HG03558 (cell line): ENCODE results near the gene MLXIP.
"Not testable (repeated sequence)": the region's sequence is repeated elsewhere in the genome, so short reads cannot be mapped to it uniquely, and the experiment has no call there.

Experiments used
- ATAC-seq: cut with Tn5 transposase; IDR thresholded peaks from one replicate; pipeline ENCODE4 v1.9.1; 2021; ENCODE audit warnings: moderate number of reproducible peaks; ENCODE audit not compliant: unreplicated experiment; ENCODE audit errors: extremely low read depth

MLXIP gene

DNA sequence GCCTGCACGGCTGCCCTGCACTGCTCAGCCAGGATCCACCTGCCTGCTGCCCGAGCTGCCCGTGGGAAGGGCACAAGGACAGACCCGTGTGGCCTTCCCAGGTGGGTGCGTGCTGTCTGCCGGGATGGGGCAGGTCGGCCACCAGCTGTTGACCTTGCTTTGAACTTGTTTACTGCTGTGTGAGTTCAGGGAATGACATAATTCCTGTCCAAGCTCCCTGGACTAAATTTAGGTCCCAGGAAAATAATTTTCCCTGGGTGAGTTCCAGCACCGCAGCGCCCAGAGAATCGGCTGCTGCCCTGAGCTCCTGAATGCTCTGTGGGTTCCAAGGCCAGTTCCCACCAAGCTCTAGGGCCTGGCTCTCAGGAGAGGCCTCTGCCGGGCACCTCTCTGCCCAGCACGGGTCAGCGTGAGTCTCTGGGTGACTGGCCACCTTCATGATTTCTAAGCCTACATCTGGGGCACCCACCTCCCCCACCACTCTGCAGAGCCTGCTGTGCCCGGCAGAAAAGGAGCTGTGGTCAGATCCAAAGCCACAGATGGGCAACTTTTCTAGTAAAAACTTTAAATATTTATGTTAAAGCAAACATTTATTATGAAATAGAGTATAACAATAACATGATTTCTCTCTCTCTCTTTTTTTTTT, 27.2 kb upstream of the MLXIP start:
- no peak for ATAC-seq

DNA sequence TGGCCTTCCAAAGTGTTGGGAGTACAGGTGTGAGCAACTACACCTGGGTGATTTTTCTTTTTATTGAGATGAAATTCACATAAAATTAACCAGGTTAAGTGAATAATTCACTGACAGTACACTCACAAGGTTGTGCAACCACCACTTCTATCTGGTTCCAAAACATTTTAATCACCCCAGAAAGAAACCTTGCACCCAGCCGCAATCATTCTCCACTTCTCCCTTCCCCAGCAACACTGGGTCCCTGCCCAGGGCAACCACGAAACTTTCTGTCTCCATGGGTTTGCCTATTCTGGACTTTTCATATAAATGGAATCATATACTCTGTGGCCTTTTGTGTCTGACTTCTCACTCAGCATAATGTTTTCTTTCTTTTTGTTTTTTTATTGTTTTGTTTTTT, 26.3 kb upstream of the MLXIP start:
- no peak for ATAC-seq

DNA sequence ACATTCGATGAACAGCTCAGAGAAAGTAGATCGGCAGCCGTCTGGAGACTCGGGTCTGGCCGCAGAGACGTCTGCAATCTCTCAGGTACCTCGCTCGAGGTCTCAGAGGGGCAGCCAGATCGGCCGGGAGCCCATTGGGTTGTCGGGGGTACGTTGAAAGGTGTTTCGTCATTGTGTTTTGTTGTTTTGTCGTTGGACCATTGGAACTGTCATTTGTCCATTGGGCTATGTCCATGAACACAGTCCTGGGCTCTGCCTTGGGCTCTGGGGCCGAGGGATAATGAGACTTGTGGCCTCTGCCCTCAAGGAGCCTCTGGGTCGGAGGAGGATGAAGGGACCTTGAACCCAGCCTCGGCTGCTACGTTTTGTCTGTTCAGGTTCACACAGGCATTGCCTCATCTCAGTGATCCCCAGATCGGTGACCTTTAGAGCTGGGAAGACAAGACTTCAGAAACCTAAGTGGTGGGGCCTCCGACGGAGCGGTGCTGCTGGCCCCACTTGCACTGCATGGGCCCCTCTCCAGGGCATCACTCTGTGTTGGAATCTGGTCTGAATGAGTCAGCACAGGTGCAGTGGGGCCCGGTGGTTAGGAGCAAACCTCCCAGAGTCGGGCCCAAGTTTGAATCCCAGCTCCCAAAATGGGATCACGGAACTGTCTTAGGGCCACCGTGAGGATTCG, 23.6 kb upstream of the MLXIP start:
- no peak for ATAC-seq

- not testable (repeated sequence) for ATAC-seq
Observed at GRCh38 chr12:122056406-122056805, 22.1 kb upstream of the MLXIP start.

DNA sequence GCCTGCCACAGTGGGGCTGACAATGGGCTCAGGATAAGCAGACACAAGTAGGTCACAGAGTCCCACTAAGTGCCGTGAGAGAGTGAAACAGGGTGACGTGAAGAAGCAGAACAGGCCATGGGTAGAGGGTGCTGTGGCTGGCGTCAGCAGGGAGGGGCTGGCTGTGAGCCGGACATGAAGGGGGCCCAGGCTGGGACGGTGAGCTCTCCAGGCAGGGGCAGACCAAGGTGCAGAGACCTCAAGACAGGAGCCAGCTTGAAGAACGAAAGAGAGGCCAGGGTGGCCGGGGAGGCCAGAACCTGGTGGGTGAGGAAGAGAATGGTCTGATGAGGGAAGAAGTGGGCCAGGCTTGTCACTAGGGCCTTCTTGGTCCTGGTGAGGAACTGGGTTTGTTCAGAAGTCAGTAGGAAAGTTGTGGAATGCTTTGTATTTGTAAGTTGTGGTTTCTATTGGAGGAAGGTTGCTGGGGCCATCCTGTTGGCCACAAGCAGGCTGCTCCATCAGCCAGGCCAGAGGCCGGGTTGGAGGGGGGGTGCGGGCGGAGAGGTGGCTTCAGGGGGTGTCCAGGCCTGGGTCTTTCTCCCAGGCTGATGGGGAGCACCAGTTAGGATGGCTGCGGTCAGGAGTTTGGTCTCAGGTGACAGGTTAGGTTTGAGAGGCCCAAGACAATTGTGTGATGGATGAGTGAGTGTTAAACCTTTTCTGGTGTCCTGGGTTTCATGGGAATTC, 21.4 kb upstream of the MLXIP start:
- ATAC-seq, result no peak

GRCh38 chr12:122057769-122058168, 20.8 kb upstream of the MLXIP start:
- ATAC-seq, result no peak

DNA sequence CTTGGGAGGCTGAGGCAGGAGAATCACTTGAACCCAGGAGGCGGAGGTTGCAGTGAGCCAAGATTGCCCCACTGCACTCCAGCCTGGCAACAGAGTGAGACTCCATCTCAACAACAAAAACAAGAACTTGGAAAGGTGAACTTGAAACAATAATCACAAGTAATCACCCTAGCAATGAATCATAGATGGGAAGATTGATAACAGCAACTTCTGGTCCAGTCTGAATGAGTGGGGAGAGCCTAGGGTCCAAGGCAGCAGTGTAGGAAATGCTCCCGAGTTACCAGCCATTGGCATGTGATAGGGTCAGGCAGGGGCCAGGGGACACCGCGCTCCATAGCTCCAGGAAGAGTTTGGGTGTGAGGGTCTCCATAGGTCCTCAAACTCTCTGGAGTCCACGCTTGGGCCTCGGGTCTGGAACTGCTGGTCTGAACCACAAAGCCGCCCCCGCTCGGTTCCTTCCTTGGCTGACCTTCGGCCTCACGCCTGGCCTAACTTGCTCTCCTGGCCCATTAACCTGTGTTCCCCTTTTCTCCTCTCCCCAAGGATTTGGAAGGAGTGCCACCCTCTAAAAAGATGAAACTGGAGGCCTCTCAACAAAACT, 19.9 kb upstream of the MLXIP start:
- no peak for ATAC-seq

GRCh38 chr12:122059203-122059960, 19.2 kb upstream of the MLXIP start:
- ATAC-seq, result no peak

DNA sequence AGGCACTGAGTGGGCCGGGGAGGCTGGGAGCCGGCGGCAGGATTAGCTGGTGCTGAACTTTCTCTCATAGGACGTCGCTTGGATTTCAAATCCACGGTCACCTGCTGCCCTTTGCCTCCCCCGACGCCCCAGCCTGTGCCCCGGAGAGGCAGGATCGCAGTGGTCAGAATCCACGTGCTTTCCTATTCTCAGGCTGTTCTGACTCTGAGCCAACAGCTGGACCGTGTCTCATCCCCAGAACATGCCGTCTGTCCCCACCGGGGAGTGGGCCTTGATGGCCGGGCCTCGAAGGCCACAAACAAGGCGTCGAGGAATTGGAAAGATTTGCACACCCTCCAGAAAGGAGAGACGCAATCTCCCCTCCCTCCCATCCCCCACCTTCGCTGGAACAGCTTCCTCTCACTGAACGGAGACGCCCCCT, 18.5 kb upstream of the MLXIP start:
- no peak for ATAC-seq

DNA sequence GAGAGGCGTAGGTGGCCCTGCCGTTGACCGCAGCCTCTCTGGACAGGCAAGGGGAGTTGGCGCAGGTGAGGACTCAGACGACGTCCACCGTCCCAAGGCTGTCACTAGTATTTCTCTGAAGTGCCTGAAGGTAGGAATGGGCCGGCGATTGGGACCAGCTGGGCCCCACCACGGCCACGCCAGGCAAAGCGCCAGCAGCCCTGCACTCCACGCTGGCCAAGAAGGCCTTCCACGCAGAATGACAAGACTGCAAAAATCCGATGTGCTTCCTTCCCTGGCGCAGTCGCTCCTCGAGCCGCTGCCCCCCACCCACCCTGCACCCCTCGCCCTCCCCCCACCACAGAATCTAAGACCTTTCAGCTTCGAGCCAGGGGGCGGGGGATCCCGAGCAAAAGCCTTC, 17.3 kb upstream of the MLXIP start:
- ATAC-seq, result no peak

GRCh38 chr12:122062832-122063693, 15.5 kb upstream of the MLXIP start:
- no peak for ATAC-seq

DNA sequence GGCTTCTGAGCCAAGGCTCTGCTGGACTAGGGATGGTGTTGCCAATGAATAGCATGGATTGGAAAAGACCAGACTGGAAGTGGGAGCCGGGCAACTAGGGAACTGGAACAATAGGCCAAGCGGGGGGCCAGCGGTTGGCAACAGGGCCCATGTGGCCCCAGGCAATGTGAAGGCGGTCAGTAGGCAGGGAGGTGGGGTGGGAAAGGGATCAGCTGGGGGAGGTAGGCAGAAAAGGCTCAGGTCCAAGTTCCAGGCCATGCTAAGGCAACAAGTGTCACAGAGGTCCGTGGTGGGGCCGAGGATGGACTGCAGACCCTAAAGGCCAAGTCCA, 14.9 kb upstream of the MLXIP start:
- no peak for ATAC-seq

DNA sequence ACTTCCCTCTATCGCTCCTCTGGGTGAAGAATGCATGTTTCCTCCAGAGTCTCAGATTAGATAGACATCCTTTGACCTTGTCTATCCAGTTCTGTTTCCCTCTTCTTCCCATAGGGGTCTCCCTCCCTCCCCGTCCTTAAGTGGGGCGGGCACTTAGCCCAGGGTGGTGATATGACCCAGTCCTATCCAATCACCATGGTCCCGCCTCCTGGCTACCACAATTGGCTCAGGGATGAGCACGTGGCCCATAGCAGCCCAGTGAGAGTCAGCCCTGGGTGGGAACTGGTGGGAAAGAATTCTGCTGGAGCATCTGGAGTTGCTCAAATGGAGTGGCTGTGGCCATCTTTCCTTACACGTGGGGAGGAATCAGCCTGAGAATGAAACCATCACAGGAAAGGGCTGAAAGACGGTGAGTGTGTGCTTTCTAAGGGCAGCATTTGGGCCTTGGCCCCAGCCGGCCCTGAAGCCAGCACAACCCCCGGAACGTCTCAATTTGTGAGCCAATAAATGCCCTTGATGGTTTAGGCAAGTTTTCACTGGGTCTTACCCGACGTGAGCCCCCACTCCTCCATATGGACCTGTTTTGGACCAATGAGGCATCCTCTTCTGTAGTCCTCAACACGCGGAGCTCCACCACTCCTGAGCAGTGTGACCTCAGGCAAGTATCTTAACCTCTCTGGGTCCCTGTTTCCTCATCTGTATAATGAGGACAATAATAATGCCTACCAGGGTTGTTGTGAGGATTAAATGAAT, 14.4 kb upstream of the MLXIP start:
- ATAC-seq, result no peak

- ATAC-seq, result no peak
Observed at GRCh38 chr12:122064780-122065588, 13.6 kb upstream of the MLXIP start.

GRCh38 chr12:122067548-122067947, 11.0 kb upstream of the MLXIP start:
- no peak for ATAC-seq

GRCh38 chr12:122067966-122068365, 10.6 kb upstream of the MLXIP start:
- ATAC-seq, result peak; percentile 69

- no peak for ATAC-seq
Observed at GRCh38 chr12:122072031-122072970, 6.3 kb upstream of the MLXIP start.
